GM21423 (cell line): ENCODE measurements around the gene PRRG3.
"Not testable (repeated sequence)": the region's sequence is repeated elsewhere in the genome, so short reads cannot be mapped to it uniquely, and the experiment has no call there.

Source experiments
- ATAC-seq: cut with Tn5 transposase; IDR thresholded peaks from one replicate; pipeline ENCODE4 v1.9.1; 2021; ENCODE audit warnings: mild to moderate bottlenecking, moderate library complexity; ENCODE audit not compliant: unreplicated experiment

The PRRG3 gene

GRCh38 chrX:151694661-151695582 lies at the start of gene PRRG3:
Gene PRRG3 (plus strand): TSS chrX:151695458. CDS start chrX:151698815, 3,357 bp downstream.
- ATAC-seq, result no peak

- ATAC-seq, result no peak
Measured at GRCh38 chrX:151675121-151675746, 20.0 kb upstream of the PRRG3 start.

GRCh38 chrX:151676196-151676595 lies 19.1 kb upstream of the PRRG3 start:
- no peak for ATAC-seq

GRCh38 chrX:151679798-151680402 lies 15.4 kb upstream of the PRRG3 start:
- ATAC-seq, result no peak

GRCh38 chrX:151680805-151681204 lies 14.5 kb upstream of the PRRG3 start:
- peak; percentile 83 for ATAC-seq

- ATAC-seq, result no peak
Measured at GRCh38 chrX:151687635-151688034, 7.6 kb upstream of the PRRG3 start.

GRCh38 chrX:151688695-151689094 lies 6.6 kb upstream of the PRRG3 start:
- ATAC-seq, result no peak

GRCh38 chrX:151692825-151693224 lies 2.4 kb upstream of the PRRG3 start:
- no peak for ATAC-seq

- no peak for ATAC-seq
Measured at GRCh38 chrX:151694121-151694520, 1.1 kb upstream of the PRRG3 start.

GRCh38 chrX:151695583-151696340 lies 504 bp downstream of the PRRG3 start:
- ATAC-seq, result no peak

GRCh38 chrX:151697082-151697481 lies 1.8 kb downstream of the PRRG3 start:
- not testable (repeated sequence) for ATAC-seq

GRCh38 chrX:151697522-151697921 lies 2.3 kb downstream of the PRRG3 start:
- no peak for ATAC-seq

GRCh38 chrX:151698485-151698884 lies 3.2 kb downstream of the PRRG3 start:
- no peak for ATAC-seq

GRCh38 chrX:151699746-151700145 lies 4.5 kb downstream of the PRRG3 start:
- no peak for ATAC-seq

- ATAC-seq, result no peak
Measured at GRCh38 chrX:151700581-151700980, 5.3 kb downstream of the PRRG3 start.

GRCh38 chrX:151701071-151701470 lies 5.8 kb downstream of the PRRG3 start:
- no peak for ATAC-seq

GRCh38 chrX:151701531-151701930 lies 6.3 kb downstream of the PRRG3 start:
- no peak for ATAC-seq

GRCh38 chrX:151702026-151702714 lies 6.9 kb downstream of the PRRG3 start:
- no peak for ATAC-seq

GRCh38 chrX:151702741-151703340 lies 7.6 kb downstream of the PRRG3 start:
- no peak for ATAC-seq

GRCh38 chrX:151703487-151703886 lies 8.2 kb downstream of the PRRG3 start:
- no peak for ATAC-seq
